Natural killer cell (primary cell): ENCODE results near the gene TBX2. TPM values are rescaled to one million over a fixed set of nuclear protein-coding genes. Genes with fewer than 3 reads are reported as not detected.

Experiments used
- ATAC-seq, 3 donors: fragments of 150-1000 bp in 2 of 3; fragments of 200-7000 bp in 1 of 3; cut with Tn5 transposase; 1 replicate in 1 of 3; 2 replicates in 2 of 3; pipeline ENCODE4 v1.10.0; 2021; ENCODE audit warnings: mild to moderate bottlenecking in 2 of 3, moderate library complexity in 2 of 3
- DNase-seq, 2 donors: peaks; one replicate each; pipeline versions ENCODE4 v3.0.0 to v3.0.0-alpha.2; 2013 to 2021; ENCODE audit warnings: mixed read lengths in 1 of 2
- H3K27ac ChIP-seq: one replicate; pipeline ENCODE4 v1.5.1; 2013; ENCODE audit warnings: mild to moderate bottlenecking, low read length
- H3K27me3 ChIP-seq: one replicate; pipeline ENCODE4 v1.6.1; 2013; ENCODE audit warnings: low read length; ENCODE audit not compliant: control insufficient read depth, insufficient read depth
- H3K36me3 ChIP-seq: one replicate; pipeline ENCODE4 v1.6.1; 2013; ENCODE audit warnings: low read length; ENCODE audit not compliant: control insufficient read depth, insufficient read depth
- H3K4me1 ChIP-seq: one replicate; pipeline ENCODE4 v1.6.1; 2013; ENCODE audit warnings: low read length; ENCODE audit not compliant: control insufficient read depth, insufficient read depth
- H3K4me3 ChIP-seq: one replicate; pipeline ENCODE4 v1.5.1; 2013; ENCODE audit warnings: low read length
- H3K9me3 ChIP-seq: one replicate; pipeline ENCODE4 v1.6.1; 2013; ENCODE audit warnings: low read length; ENCODE audit not compliant: control insufficient read depth, insufficient read depth
- H3K27ac Mint-ChIP-seq, 2 donors: one replicate each; pipeline ENCODE4 v1.8.0; 2022; ENCODE audit warnings: mild to moderate bottlenecking in 2 of 2, mixed read lengths in 2 of 2, moderate library complexity in 1 of 2
- H3K27me3 Mint-ChIP-seq, 2 donors: one replicate each; pipeline ENCODE4 v1.8.0; 2022; ENCODE audit warnings: low read depth in 2 of 2, mixed read lengths in 2 of 2
- H3K36me3 Mint-ChIP-seq: one replicate; pipeline ENCODE4 v1.8.0; 2022; ENCODE audit warnings: mixed read lengths
- H3K4me1 Mint-ChIP-seq, 2 donors: one replicate each; pipeline ENCODE4 v1.8.0; 2022; ENCODE audit warnings: mixed read lengths in 2 of 2
- H3K4me3 Mint-ChIP-seq: one replicate; pipeline ENCODE4 v1.8.0; 2022; ENCODE audit warnings: mild to moderate bottlenecking, moderate library complexity, mixed read lengths
- H3K9me3 Mint-ChIP-seq, 2 donors: one replicate each; pipeline ENCODE4 v1.8.0; 2022; ENCODE audit warnings: mixed read lengths in 2 of 2
- WGBS: methylation state at CpG from one replicate; pipeline ENCODE4 v1.1.7; 2013; ENCODE audit warnings: missing lambda C conversion rate; ENCODE audit not compliant: insufficient coverage; 5-methylcytosine and 5-hydroxymethylcytosine counted together
- intact Hi-C: fragments of 100-400 bp; cut with micrococcal nuclease; formaldehyde crosslinking; loops from one replicate; pipeline ENCODE4 v1.14.2; 2022
- total RNA-seq, 4 donors: library from RNA; stranded (reverse); fragments of 120-200 nt in 1 of 4; gene quantifications; one replicate each; pipeline versions ENCODE4 v1.2.3 to v1.2.4, GENCODE V29; 2013 to 2022
- TF ChIP-seq, protein P1 (sequence below): fragments of 200-600 bp; IDR thresholded peaks from one replicate; pipeline ENCODE4 v1.8.0; 2022; ENCODE audit warnings: antibody characterized with exemption

Gene TBX2
- total RNA-seq, 3 donors from 2014 or later (not counting 1 experiment from before 2014, with no cell fraction given) = 0.09 to 0.23 TPM; not detected in 1

DNA sequence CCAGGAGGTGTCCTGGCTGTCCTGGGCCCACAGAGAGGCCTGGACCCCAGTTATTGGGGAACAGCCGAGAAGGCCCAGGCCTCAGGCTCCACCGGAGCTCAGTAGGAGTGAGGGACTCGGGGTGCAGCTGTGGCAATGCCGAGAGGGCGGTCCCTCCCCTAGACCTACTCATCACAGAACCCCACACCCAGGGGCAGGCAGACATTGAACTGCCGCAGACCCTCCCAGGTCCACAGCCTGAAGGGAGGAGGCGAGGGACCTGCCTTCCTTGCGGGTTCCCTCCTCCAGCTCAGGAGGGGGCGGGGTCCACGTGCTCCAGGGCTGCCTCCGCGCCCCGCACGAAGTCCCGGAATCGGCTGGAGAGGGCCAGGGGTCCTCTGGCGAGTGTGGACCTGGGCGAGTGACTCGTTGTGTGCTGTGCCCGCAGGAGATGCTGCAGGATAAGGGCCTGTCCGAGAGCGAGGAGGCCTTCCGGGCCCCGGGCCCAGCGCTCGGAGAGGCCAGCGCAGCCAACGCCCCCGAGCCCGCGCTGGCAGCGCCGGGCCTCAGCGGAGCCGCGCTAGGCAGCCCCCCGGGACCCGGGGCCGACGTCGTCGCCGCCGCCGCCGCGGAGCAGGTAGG is 56.5 kb downstream of the TBX2 start:
- Mint-ChIP-seq H3K27ac (no peak overlapping the region), H3K27me3 (peaks cover 69 to 76% of the 10 kb centered on the region in 2 donors), H3K4me3 (no peak overlapping the region), H3K9me3 (no peaks in the 10 kb centered on the region), H3K36me3 (peaks cover 8% of the 10 kb centered on the region), H3K4me1 (peaks cover 9 to 31% of the 10 kb centered on the region in 2 donors)
- Histone ChIP-seq H3K27ac (no peak overlapping the region), H3K36me3 (no peaks in the 10 kb centered on the region), H3K9me3 (no peaks in the 10 kb centered on the region), H3K4me3 (no peak overlapping the region), H3K27me3 (peaks cover 40% of the 10 kb centered on the region), H3K4me1 (peaks cover 19% of the 10 kb centered on the region)
- DNase-seq (no peak), ATAC-seq (no peak)
- intact Hi-C loops = no loop called here
- TF ChIP-seq, protein P1, sequence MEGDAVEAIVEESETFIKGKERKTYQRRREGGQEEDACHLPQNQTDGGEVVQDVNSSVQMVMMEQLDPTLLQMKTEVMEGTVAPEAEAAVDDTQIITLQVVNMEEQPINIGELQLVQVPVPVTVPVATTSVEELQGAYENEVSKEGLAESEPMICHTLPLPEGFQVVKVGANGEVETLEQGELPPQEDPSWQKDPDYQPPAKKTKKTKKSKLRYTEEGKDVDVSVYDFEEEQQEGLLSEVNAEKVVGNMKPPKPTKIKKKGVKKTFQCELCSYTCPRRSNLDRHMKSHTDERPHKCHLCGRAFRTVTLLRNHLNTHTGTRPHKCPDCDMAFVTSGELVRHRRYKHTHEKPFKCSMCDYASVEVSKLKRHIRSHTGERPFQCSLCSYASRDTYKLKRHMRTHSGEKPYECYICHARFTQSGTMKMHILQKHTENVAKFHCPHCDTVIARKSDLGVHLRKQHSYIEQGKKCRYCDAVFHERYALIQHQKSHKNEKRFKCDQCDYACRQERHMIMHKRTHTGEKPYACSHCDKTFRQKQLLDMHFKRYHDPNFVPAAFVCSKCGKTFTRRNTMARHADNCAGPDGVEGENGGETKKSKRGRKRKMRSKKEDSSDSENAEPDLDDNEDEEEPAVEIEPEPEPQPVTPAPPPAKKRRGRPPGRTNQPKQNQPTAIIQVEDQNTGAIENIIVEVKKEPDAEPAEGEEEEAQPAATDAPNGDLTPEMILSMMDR = no peak
- 15% methylated on average over 47 of the region's 47 CpGs for WGBS

DNA sequence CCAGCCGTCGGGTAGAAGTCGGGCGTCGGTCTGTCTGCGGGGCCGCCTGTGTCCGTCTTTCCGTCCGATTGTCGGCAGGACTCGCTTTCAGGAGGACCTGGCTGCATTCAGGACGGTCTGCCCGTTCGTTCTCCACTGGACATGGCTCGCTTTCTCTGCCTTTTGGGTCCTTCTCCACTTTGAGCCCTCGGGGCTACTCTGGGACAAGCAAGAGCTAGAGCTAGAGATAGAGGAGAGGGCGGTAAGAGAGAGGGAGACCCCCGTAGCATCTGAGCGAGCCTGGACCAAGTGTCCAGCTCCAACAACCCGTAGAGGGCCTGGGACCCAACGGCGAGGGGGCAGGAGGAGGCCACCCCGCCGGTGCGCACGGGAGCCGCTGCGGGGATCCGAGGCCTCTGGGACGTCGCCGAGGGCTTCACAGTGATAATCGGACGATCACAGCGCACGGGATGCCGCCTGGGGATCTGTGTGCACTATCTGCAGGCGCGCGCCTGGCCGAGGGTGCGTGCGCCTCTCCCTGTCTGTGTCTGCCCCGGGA is 57.1 kb downstream of the TBX2 start:
- 11% methylated on average over 45 of the region's 45 CpGs for WGBS
- Histone ChIP-seq H3K4me1 (peaks cover 19% of the 10 kb centered on the region), H3K27me3 (peaks cover 37% of the 10 kb centered on the region), H3K4me3 (no peak overlapping the region), H3K36me3 (no peaks in the 10 kb centered on the region), H3K9me3 (no peaks in the 10 kb centered on the region), H3K27ac (no peak overlapping the region)
- Mint-ChIP-seq H3K27me3 (peaks cover 74 to 82% of the 10 kb centered on the region in 2 donors), H3K4me3 (peak overlapping the region; percentile 52), H3K4me1 (peaks cover 9 to 29% of the 10 kb centered on the region in 2 donors), H3K9me3 (no peaks in the 10 kb centered on the region), H3K27ac (no peak overlapping the region), H3K36me3 (peaks cover 8% of the 10 kb centered on the region)
- TF ChIP-seq, protein P1 = no peak
- intact Hi-C loops = no loop called here
- ATAC-seq = no peak
- DNase-seq = no peak

DNA sequence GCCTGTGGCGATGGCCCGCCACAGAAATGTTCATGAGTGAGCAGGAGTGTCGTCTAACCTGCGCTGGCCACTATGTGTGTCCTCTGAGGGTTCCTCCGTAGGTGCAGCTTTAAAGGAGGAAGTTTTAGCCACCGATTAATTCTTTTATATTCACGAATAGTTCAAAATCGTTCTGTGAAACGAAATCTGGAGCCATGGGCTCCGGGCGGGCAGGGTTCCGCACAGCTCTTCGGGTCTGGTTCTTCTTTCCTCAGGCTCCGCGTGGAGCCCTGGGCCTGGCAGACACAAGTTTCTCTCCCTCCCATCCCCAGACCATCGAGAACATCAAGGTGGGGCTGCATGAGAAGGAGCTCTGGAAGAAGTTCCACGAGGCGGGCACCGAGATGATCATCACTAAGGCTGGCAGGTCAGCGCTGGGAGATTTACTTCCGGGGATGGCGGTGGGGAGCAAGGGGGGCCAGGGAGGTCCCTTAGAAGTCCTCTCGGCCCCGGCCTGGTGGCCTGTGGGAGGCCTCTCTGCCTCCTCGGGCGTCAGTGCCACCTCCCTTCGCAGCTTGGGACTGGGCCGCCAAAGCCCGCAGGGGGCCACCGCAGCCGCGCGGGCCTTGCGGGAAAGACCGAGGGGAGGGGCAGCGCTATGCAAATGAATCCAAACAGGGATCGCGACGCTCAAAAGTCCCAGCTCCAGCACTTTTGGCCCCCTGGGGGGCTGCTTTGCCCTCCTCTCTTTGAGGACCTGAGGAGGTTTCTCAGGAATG is 57.8 kb downstream of the TBX2 start:
- 7% methylated on average over 38 of the region's 39 CpGs for WGBS
- Histone ChIP-seq H3K27ac (no peak overlapping the region), H3K4me1 (peaks cover 16% of the 10 kb centered on the region), H3K9me3 (no peaks in the 10 kb centered on the region), H3K4me3 (no peak overlapping the region), H3K27me3 (peaks cover 38% of the 10 kb centered on the region), H3K36me3 (no peaks in the 10 kb centered on the region)
- peak overlapping the region; percentile 52 for H3K4me3 Mint-ChIP-seq
- peaks cover 77 to 84% of the 10 kb centered on the region in 2 donors for H3K27me3 Mint-ChIP-seq
- no peak overlapping the region for H3K27ac Mint-ChIP-seq
- intact Hi-C loops = no loop called here
- no peaks in the 10 kb centered on the region for H3K9me3 Mint-ChIP-seq
- peaks cover 9 to 27% of the 10 kb centered on the region in 2 donors for H3K4me1 Mint-ChIP-seq
- ATAC-seq = no peak
- peaks cover 8% of the 10 kb centered on the region for H3K36me3 Mint-ChIP-seq
- TF ChIP-seq, protein P1 = no peak
- DNase-seq = peak in 1 of 2 donors; percentile 13
